Activated CD4-positive, alpha-beta T cell treated with anti-CD3 and anti-CD28 coated beads, Interleukin-2, Interleukin-4, amounts not matched to agents 100 ng/mL and 50 ng/mL, durations not matched to agents 16 hours and 8 hours (primary cell): Measurements from ENCODE around the gene NT5C1A.

ENCODE experiments used
- DNase-seq: peaks from one replicate; pipeline ENCODE4 v3.0.0-alpha.2; 2020; ENCODE audit warnings: low spot score

The NT5C1A gene

GRCh38 chr1:39689635-39690034 lies 17.7 kb upstream of the NT5C1A start:
- no peak for DNase-seq

- no peak for DNase-seq
Observed at GRCh38 chr1:39689214-39689613, 17.3 kb upstream of the NT5C1A start.

- no peak for DNase-seq
Observed at GRCh38 chr1:39688706-39689105, 16.8 kb upstream of the NT5C1A start.

- no peak for DNase-seq
Observed at GRCh38 chr1:39687243-39687642, 15.3 kb upstream of the NT5C1A start.

- no peak for DNase-seq
Observed at GRCh38 chr1:39685071-39685470, 13.2 kb upstream of the NT5C1A start.

- DNase-seq = no peak
Observed at GRCh38 chr1:39684313-39684664, 12.4 kb upstream of the NT5C1A start.

- DNase-seq = no peak
Observed at GRCh38 chr1:39683591-39684312, 11.8 kb upstream of the NT5C1A start.

- DNase-seq = no peak
Observed at GRCh38 chr1:39681999-39682398, 10.1 kb upstream of the NT5C1A start.

GRCh38 chr1:39681294-39681693 lies 9.4 kb upstream of the NT5C1A start:
- no peak for DNase-seq

- DNase-seq = no peak
Observed at GRCh38 chr1:39680751-39681150, 8.8 kb upstream of the NT5C1A start.

GRCh38 chr1:39679821-39680220 lies 7.9 kb upstream of the NT5C1A start:
- DNase-seq = no peak

GRCh38 chr1:39678889-39679288 lies 7.0 kb upstream of the NT5C1A start:
- no peak for DNase-seq

GRCh38 chr1:39677645-39678044 lies 5.7 kb upstream of the NT5C1A start:
- DNase-seq = no peak

- DNase-seq = no peak
Observed at GRCh38 chr1:39676948-39677548, 5.1 kb upstream of the NT5C1A start.

- no peak for DNase-seq
Observed at GRCh38 chr1:39675220-39675619, 3.3 kb upstream of the NT5C1A start.

- no peak for DNase-seq
Observed at GRCh38 chr1:39673215-39673614, 1.3 kb upstream of the NT5C1A start.

- DNase-seq = no peak
Observed at GRCh38 chr1:39672551-39672947, 642 bp upstream of the NT5C1A start.

- no peak for DNase-seq
Observed at GRCh38 chr1:39671433-39671792, 494 bp downstream of the NT5C1A start.

- no peak for DNase-seq
Observed at GRCh38 chr1:39670689-39671088, 1.2 kb downstream of the NT5C1A start.

- no peak for DNase-seq
Observed at GRCh38 chr1:39668894-39669293, 3.0 kb downstream of the NT5C1A start.

GRCh38 chr1:39668111-39668510 lies 3.8 kb downstream of the NT5C1A start:
- DNase-seq = no peak

- peak; percentile 88 for DNase-seq
Observed at GRCh38 chr1:39666772-39667171, 5.1 kb downstream of the NT5C1A start.

- DNase-seq = no peak
Observed at GRCh38 chr1:39663559-39663958, 8.3 kb downstream of the NT5C1A start.

GRCh38 chr1:39662861-39663260 lies 9.0 kb downstream of the NT5C1A start:
- DNase-seq = no peak
